Measurements from ENCODE around the gene DNM3. TPM values are rescaled to one million over a fixed set of nuclear protein-coding genes. Genes with fewer than 3 reads are reported as not detected.
"Not testable (repeated sequence)": the region's sequence is repeated elsewhere in the genome, so short reads cannot be mapped to it uniquely, and the experiment has no call there.

DNM3 gene
- total and polyA plus RNA-seq, 12 donors = 7.2 to 78.6 (median 18.4) TPM

DNA sequence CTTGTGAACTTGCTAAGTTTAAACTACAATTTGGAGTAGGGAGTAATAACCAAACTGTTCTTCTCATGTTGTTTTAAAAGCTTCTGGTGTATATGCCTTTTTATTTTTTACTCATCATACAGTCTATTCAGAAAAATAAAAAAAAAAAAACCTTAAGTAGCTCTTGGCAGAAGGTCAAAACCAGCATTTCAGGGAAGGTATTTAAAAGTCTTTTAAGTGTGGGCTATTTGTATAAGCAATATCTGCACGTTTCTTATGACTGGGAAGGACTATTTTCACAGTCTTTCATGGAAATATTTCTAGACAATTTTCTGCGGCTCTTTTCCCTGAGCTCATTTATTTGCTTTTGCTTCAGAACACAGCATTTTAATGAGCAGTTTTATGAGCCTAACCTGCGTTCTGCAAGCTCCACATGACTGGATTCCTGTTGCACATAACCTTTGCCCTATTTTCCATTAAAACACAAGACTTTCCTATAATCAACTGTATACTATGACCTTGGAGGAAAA is 518.2 kb downstream of the DNM3 start:
- intact Hi-C loops (cut with DNase I) = no loop called here
- Histone ChIP-seq H3K9me3 (replicated peaks in 1 of 3) (no peaks in the 10 kb centered on the region), H3K4me1 (replicated peaks in 1 of 2) (peaks cover 39 to 57% of the 10 kb centered on the region in 2 donors), H3K4me3 (peak overlapping the region in 1 of 4 donors; percentile 9), H3K27me3 (no peaks in the 10 kb centered on the region), H3K36me3 (replicated peaks in 1 of 2) (no peaks in the 10 kb centered on the region), H3K27ac (peak overlapping the region in 4 of 5 donors; percentile 58 to 87 (median 83))
- no peak for TF ChIP-seq POLR2A (IDR thresholded peaks at IDR 0.05)
- TF ChIP-seq, protein P1, sequence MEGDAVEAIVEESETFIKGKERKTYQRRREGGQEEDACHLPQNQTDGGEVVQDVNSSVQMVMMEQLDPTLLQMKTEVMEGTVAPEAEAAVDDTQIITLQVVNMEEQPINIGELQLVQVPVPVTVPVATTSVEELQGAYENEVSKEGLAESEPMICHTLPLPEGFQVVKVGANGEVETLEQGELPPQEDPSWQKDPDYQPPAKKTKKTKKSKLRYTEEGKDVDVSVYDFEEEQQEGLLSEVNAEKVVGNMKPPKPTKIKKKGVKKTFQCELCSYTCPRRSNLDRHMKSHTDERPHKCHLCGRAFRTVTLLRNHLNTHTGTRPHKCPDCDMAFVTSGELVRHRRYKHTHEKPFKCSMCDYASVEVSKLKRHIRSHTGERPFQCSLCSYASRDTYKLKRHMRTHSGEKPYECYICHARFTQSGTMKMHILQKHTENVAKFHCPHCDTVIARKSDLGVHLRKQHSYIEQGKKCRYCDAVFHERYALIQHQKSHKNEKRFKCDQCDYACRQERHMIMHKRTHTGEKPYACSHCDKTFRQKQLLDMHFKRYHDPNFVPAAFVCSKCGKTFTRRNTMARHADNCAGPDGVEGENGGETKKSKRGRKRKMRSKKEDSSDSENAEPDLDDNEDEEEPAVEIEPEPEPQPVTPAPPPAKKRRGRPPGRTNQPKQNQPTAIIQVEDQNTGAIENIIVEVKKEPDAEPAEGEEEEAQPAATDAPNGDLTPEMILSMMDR (IDR thresholded peaks at IDR 0.05) = no peak
- no peak for DNase-seq
- 15 to 22% (median 19%) methylated on average over 3 of the region's 3 CpGs for WGBS, 4 donors

DNA sequence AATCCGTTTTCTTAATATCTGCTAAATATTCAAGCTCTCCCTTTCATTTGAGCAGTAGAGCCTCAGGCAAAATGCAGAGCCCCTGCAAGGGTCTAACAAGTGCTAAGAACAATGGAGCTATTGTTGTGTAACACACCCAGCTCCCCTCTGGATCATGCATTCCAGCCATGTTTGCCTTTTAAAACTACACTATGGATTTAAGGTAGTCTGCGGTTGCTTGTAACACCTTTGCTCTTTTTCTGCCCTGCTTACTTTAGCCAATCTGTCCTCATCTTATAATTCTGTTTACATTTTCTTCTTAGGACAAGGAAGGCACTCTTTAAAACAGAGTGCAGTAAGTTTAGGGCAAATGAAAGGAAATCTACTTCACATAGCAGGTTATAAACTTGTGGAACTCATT is 519.2 kb downstream of the DNM3 start:
- Histone ChIP-seq H3K4me1 (replicated peaks in 1 of 2) (peaks cover 39 to 51% of the 10 kb centered on the region in 2 donors), H3K4me3 (no peak overlapping the region)

DNA sequence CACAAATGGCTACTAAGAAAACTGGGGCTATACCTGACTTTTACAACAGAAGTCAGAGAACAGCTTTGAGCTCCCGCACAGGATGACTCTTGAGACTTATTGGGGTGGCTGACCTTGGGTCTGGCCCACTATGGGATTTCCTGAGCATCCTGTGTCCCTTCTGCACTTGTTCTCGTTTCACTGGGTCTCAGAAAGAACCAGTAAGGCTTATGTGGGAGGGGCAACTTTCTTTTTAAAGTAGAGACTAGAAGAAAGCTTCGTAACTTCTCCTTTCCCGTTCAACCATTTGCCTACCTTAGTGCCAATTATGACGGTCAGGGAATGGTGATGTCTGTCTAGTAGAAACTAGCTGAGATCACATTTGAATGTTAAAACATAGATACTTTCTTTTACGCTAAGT is 519.7 kb downstream of the DNM3 start:
- WGBS, 4 donors = 74 to 84% (median 78%) methylated on average over 6 of the region's 6 CpGs
- TF ChIP-seq, protein P1 (IDR thresholded peaks at IDR 0.05) = no peak
- no peak for TF ChIP-seq POLR2A (IDR thresholded peaks at IDR 0.05)
- intact Hi-C loops (cut with DNase I) = no loop called here
- H3K27ac ChIP-seq = no peak overlapping the region
- peaks cover 39 to 46% of the 10 kb centered on the region in 2 donors for H3K4me1 ChIP-seq (replicated peaks in 1 of 2)
- DNase-seq = no peak
- H3K27me3 ChIP-seq = no peaks in the 10 kb centered on the region
- no peaks in the 10 kb centered on the region for H3K36me3 ChIP-seq (replicated peaks in 1 of 2)
- H3K4me3 ChIP-seq = no peak overlapping the region
- no peaks in the 10 kb centered on the region for H3K9me3 ChIP-seq (replicated peaks in 1 of 3)

More for the DNA sequence above, 519.2 kb downstream of the DNM3 start:
- 74 to 84% (median 81%) methylated on average over 2 of the region's 2 CpGs for WGBS, 4 donors
- DNase-seq = no peak
- intact Hi-C loops (cut with DNase I) = no loop called here
- TF ChIP-seq, protein P1 (IDR thresholded peaks at IDR 0.05) = no peak
- no peak for TF ChIP-seq POLR2A (IDR thresholded peaks at IDR 0.05)
- Histone ChIP-seq H3K27ac (peak overlapping the region in 1 of 5 donors; percentile 0), H3K36me3 (replicated peaks in 1 of 2) (no peaks in the 10 kb centered on the region), H3K9me3 (replicated peaks in 1 of 3) (no peaks in the 10 kb centered on the region), H3K27me3 (no peaks in the 10 kb centered on the region)

DNA sequence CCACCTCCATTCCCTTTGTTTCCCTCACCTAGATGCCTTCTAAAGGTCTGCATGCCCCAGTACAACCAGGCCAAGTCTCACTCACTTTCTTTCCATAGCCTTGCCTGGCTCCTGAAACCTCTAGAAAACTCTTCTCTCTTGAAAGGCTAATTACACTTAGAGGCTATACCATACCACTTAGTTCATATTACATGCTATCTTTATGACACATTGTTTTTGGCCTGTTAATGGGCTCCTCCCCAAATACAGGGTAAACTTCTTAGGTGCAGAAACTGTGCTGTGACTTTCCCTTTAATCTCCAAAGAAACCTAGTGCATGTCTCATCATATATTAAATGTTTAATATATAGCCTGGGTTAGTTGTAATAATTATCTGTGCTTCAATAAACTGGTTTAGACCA is 522.6 kb downstream of the DNM3 start:
- Histone ChIP-seq H3K27ac (no peak overlapping the region), H3K9me3 (replicated peaks in 1 of 3) (peaks cover 5 to 10% (median 10%) of the 10 kb centered on the region in 3 donors), H3K27me3 (no peaks in the 10 kb centered on the region), H3K4me3 (no peak overlapping the region), H3K36me3 (replicated peaks in 1 of 2) (no peaks in the 10 kb centered on the region), H3K4me1 (replicated peaks in 1 of 2) (peaks cover 12 to 18% of the 10 kb centered on the region in 2 donors)
- intact Hi-C loops (cut with DNase I) = no loop called here
- DNase-seq = no peak
- TF ChIP-seq, protein P1 (IDR thresholded peaks at IDR 0.05) = no peak
- TF ChIP-seq POLR2A (IDR thresholded peaks at IDR 0.05) = no peak

DNA sequence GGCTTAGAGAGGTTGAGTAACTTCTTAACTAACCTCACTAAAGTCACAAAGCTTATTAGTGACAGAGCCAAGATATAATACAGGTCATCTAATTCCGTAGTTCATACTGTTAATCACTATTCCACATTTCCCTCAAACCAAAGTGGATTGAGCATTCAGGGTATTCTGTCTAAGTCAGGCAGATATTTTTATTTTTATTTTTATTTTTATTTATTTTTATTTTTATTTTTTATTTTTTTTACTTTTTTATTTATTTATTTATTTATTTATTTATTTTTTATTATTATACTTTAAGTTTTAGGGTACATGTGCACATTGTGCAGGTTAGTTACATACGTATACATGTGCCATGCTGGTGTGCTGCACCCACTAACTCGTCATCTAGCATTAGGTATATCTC is 530.3 kb downstream of the DNM3 start:
- H3K36me3 ChIP-seq (replicated peaks in 1 of 2); intact Hi-C loops (cut with DNase I); H3K4me1 ChIP-seq (replicated peaks in 1 of 2); DNase-seq; H3K27me3 ChIP-seq; H3K4me3 ChIP-seq; H3K27ac ChIP-seq: not testable (repeated sequence)
- WGBS, 4 donors = 87 to 100% (median 96%) methylated on average over 1 to 3 of the region's 3 CpGs
- H3K9me3 ChIP-seq (replicated peaks in 1 of 3) = peaks cover 4 to 10% (median 5%) of the 10 kb centered on the region in 3 donors

Data from adrenal gland (tissue), 12 donors.